AG04450 (cell line): ENCODE results near the gene ANO1. TPM values are rescaled to one million over a fixed set of nuclear protein-coding genes. Genes with fewer than 3 reads are reported as not detected.

Source experiments
- CTCF ChIA-PET: fragments of 300-600, 350-600 bp; formaldehyde crosslinking; extraction: SDS; loops from one replicate; lab custom pipeline; 2022; ENCODE audit warnings: antibody characterized with exemption, inconsistent platforms; lab: Charles Lee
- POLR2A ChIA-PET: fragments of 350-600 bp; formaldehyde crosslinking; extraction: SDS; loops from one replicate; lab custom pipeline; 2021; ENCODE audit warnings: antibody characterized with exemption, inconsistent platforms; lab: Yijun Ruan, JAX
- DNase-seq: peaks from one replicate; pipeline ENCODE4 v3.0.0-alpha.2; 2011; ENCODE audit warnings: low read depth, low spot score
- H3K27ac ChIP-seq: one replicate; pipeline ENCODE4 v1.5.1; 2012; ENCODE audit warnings: low read depth, low read length, control low read depth
- H3K27me3 ChIP-seq: one replicate; pipeline ENCODE4 v1.6.0; 2012; ENCODE audit warnings: low read length; ENCODE audit not compliant: control insufficient read depth, insufficient read depth
- H3K4me3 ChIP-seq: 2 replicates; pipeline ENCODE4 v1.5.1; 2011; ENCODE audit warnings: mild to moderate bottlenecking, low read depth, low read length, control low read depth
- H3K9me3 ChIP-seq: 2 replicates; pipeline ENCODE4 v1.5.1; 2012; ENCODE audit warnings: low read length; ENCODE audit not compliant: control insufficient read depth, insufficient read depth
- polyA plus RNA-seq: library from polyadenylated mRNA; depleted of rRNA; stranded (reverse); fragments of >200 nt; gene quantifications from 2 replicates; pipeline ENCODE4 v1.2.3, GENCODE V29; 2011
- TF ChIP-seq, protein P1 (sequence below): IDR thresholded peaks from 2 replicates; pipeline ENCODE4 v1.5.1; 2011; ENCODE audit warnings: low read depth, low read length, control low read depth, inconsistent platforms

ANO1 gene
- polyA plus RNA-seq, 1 experiment = 10.3 TPM

DNA sequence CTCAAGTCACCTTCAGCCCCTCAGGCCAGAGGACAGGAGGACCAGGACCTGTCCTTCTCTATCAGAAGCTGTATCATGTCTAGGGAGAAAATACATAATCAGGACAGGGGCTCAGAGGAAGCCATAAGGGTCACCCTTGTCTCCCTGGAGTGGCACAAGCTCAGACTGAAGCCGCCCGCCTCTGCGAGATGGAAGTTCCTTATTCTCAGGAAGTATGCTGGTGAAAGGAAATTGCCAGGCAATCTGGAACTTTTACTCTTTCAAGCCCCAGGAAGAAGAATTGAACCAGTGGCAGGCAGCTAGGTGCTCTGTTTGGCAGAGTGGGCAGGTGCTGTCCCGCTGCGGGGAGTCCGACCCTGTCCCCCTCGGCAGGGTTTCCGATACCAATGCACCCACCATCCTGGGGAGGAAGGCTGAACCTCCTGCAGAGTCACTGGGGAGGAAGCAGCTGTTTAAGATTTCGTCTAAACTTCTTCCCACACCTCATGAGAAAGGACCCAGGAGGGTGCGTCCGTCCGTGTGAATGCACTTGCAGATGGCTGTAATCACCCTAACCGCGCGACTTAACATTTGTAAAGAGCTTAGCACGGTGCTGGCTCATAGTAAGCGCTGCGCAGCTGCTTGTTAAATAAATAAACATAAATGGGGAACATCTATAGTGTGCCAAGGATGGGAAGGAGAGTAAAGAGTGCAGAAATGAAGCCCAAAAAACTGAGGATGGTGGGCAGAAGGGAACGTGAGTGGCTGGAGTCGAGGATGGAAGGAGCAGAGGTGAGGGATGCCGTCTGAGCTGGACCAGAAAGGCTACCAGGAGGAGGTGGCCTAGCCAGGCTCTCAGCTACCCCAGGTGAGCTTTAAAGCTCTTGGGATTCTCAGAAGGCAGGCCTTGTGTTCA lies 5.0 kb upstream of the ANO1 start:
- Histone ChIP-seq H3K27me3 (peaks cover 45% of the 10 kb centered on the region), H3K9me3 (no peaks in the 10 kb centered on the region; the same call in 1 of the 2 replicates), H3K4me3 (no peak overlapping the region), H3K27ac (no peak overlapping the region)
- peak; percentile 39 for DNase-seq
- ChIA-PET POLR2A (no interaction called here), CTCF (interaction anchor here (0.5 kb wide), 1 partner anchor 71 kb away, joined by 4 read pairs; no protein-coding TSS in a partner anchor)
- TF ChIP-seq, protein P1, sequence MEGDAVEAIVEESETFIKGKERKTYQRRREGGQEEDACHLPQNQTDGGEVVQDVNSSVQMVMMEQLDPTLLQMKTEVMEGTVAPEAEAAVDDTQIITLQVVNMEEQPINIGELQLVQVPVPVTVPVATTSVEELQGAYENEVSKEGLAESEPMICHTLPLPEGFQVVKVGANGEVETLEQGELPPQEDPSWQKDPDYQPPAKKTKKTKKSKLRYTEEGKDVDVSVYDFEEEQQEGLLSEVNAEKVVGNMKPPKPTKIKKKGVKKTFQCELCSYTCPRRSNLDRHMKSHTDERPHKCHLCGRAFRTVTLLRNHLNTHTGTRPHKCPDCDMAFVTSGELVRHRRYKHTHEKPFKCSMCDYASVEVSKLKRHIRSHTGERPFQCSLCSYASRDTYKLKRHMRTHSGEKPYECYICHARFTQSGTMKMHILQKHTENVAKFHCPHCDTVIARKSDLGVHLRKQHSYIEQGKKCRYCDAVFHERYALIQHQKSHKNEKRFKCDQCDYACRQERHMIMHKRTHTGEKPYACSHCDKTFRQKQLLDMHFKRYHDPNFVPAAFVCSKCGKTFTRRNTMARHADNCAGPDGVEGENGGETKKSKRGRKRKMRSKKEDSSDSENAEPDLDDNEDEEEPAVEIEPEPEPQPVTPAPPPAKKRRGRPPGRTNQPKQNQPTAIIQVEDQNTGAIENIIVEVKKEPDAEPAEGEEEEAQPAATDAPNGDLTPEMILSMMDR = no peak

DNA sequence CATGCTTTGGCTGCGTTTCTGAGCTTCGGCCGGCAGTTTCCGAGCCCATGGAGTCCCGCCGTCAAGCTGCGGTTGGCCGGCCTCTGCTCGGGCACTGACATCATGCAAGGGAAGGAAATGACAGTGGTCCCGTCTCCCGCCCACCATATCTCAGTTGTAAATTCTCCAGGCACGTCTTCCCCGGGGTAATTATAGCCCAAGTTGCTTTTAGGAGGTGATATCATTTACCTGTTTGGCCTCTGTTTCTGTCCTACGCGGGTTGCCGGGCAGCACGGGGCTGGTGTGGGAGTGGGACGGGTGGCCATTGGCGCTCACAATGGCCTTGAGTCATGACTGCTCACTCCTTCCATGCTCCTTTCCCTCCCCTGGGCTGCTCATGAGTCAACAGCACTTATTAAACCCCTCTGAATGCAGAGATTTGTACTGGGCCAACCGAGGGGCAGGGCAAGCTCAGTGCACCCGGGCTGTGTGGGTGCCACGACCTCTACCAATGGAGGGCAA lies 4.2 kb upstream of the ANO1 start:
- Histone ChIP-seq H3K4me3 (no peak overlapping the region), H3K9me3 (no peaks in the 10 kb centered on the region; the same call in 1 of the 2 replicates), H3K27ac (no peak overlapping the region), H3K27me3 (peaks cover 37% of the 10 kb centered on the region)
- ChIA-PET CTCF (interaction anchor here (0.5 kb wide), 1 partner anchor 72 kb away, joined by 4 read pairs; no protein-coding TSS in a partner anchor), POLR2A (no interaction called here)
- TF ChIP-seq, protein P1 = no peak
- DNase-seq = no peak

- CTCF ChIA-PET = no interaction called here
- DNase-seq = no peak
- Histone ChIP-seq H3K27ac (no peak overlapping the region), H3K27me3 (peaks cover 38% of the 10 kb centered on the region), H3K9me3 (no peaks in the 10 kb centered on the region; the same call in 1 of the 2 replicates), H3K4me3 (no peak overlapping the region)
- TF ChIP-seq, protein P1 = no peak
- POLR2A ChIA-PET = no interaction called here
Measured at GRCh38 chr11:70074746-70075145, 3.4 kb upstream of the ANO1 start.

GRCh38 chr11:70075836-70076235 lies 2.3 kb upstream of the ANO1 start:
- H3K9me3 ChIP-seq = no peaks in the 10 kb centered on the region; the same call in 1 of the 2 replicates
- no peak for DNase-seq
- H3K27me3 ChIP-seq = peaks cover 42% of the 10 kb centered on the region
- TF ChIP-seq, protein P1 = no peak
- no peak overlapping the region for H3K27ac ChIP-seq
- CTCF ChIA-PET = no interaction called here
- H3K4me3 ChIP-seq = no peak overlapping the region
- POLR2A ChIA-PET = no interaction called here

DNA sequence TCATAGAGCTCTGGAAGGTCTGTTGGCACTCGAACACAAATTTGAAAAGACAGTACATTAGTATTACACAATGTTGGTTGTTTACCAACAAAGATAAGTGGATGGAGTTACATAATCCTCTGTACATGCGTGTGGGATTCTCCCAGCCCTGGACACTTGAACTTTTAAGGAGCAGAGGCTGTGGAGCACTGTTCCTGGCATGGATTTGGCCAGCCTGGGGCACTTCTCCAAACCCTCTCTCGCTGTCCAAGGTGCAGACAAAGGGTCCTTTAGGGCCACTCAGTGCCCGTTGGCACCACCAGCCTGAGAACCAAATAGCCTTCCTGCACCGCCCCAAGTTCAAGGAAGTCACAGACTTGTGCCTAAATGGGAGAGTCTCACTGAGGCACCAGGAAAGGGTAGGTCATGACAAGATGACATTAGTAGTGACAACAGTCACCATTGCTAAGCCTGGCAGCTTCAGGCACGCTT lies 1.6 kb upstream of the ANO1 start:
- DNase-seq = no peak
- H3K27me3 ChIP-seq = peaks cover 45% of the 10 kb centered on the region
- no peaks in the 10 kb centered on the region; the same call in 1 of the 2 replicates for H3K9me3 ChIP-seq
- no peak overlapping the region for H3K27ac ChIP-seq
- CTCF ChIA-PET = no interaction called here
- POLR2A ChIA-PET = interaction anchor here (0.6 kb wide), 1 partner anchor 330 kb away, joined by 4 read pairs; no protein-coding TSS in a partner anchor
- TF ChIP-seq, protein P1 = no peak
- H3K4me3 ChIP-seq = no peak overlapping the region
